Measurements from ENCODE around the gene ATG10.
"Not testable (repeated sequence)": the region's sequence is repeated elsewhere in the genome, so short reads cannot be mapped to it uniquely, and the experiment has no call there.

The ATG10 gene

GRCh38 chr5:82044010-82044409 is 72.2 kb downstream of the ATG10 start:
- Histone ChIP-seq H3K4me3 (ENCODE audit: low read length in 2 of 2) (no peak overlapping the region), H3K4me1 (ENCODE audit: control insufficient read depth in 2 of 2, insufficient read depth in 2 of 2, low read length in 2 of 2) (no peaks in the 10 kb centered on the region), H3K27me3 (ENCODE audit: control insufficient read depth in 2 of 2, insufficient read depth in 2 of 2, low read length in 2 of 2) (no peaks in the 10 kb centered on the region), H3K9me3 (ENCODE audit: control insufficient read depth in 2 of 2, low read length in 2 of 2) (peaks cover 0 to 2% of the 10 kb centered on the region in 2 donors), H3K9ac (ENCODE audit: low read depth in 1 of 2, low read length in 2 of 2) (no peak overlapping the region), H3K27ac (ENCODE audit: low read depth in 2 of 2, low read length in 2 of 2) (no peak overlapping the region), H3K36me3 (ENCODE audit: control insufficient read depth in 2 of 2, insufficient read depth in 2 of 2, low read length in 2 of 2) (no peaks in the 10 kb centered on the region)

- Histone ChIP-seq H3K27me3 (ENCODE audit: control insufficient read depth in 2 of 2, insufficient read depth in 2 of 2, low read length in 2 of 2) (no peaks in the 10 kb centered on the region), H3K4me1 (ENCODE audit: control insufficient read depth in 2 of 2, insufficient read depth in 2 of 2, low read length in 2 of 2) (no peaks in the 10 kb centered on the region), H3K36me3 (ENCODE audit: control insufficient read depth in 2 of 2, insufficient read depth in 2 of 2, low read length in 2 of 2) (no peaks in the 10 kb centered on the region), H3K4me3 (ENCODE audit: low read length in 2 of 2) (no peak overlapping the region), H3K9me3 (ENCODE audit: control insufficient read depth in 2 of 2, low read length in 2 of 2) (peaks cover 0 to 2% of the 10 kb centered on the region in 2 donors), H3K9ac (ENCODE audit: low read depth in 1 of 2, low read length in 2 of 2) (no peak overlapping the region), H3K27ac (ENCODE audit: low read depth in 2 of 2, low read length in 2 of 2) (no peak overlapping the region)
Observed at GRCh38 chr5:82045554-82046275, 73.9 kb downstream of the ATG10 start.

- H3K9me3 ChIP-seq (ENCODE audit: control insufficient read depth in 2 of 2, low read length in 2 of 2) = peaks cover 0 to 2% of the 10 kb centered on the region in 2 donors
- no peak overlapping the region for H3K27ac ChIP-seq (ENCODE audit: low read depth in 2 of 2, low read length in 2 of 2)
- H3K27me3 ChIP-seq (ENCODE audit: control insufficient read depth in 2 of 2, insufficient read depth in 2 of 2, low read length in 2 of 2) = no peaks in the 10 kb centered on the region
Observed at GRCh38 chr5:82046276-82046647, 74.4 kb downstream of the ATG10 start.

GRCh38 chr5:82050955-82051354 is 79.1 kb downstream of the ATG10 start:
- H3K27ac ChIP-seq (ENCODE audit: low read depth in 2 of 2, low read length in 2 of 2) = no peak overlapping the region
- H3K36me3 ChIP-seq (ENCODE audit: control insufficient read depth in 2 of 2, insufficient read depth in 2 of 2, low read length in 2 of 2) = no peaks in the 10 kb centered on the region
- no peaks in the 10 kb centered on the region for H3K9me3 ChIP-seq (ENCODE audit: control insufficient read depth in 2 of 2, low read length in 2 of 2)
- no peak overlapping the region for H3K9ac ChIP-seq (ENCODE audit: low read depth in 1 of 2, low read length in 2 of 2)
- H3K27me3 ChIP-seq (ENCODE audit: control insufficient read depth in 2 of 2, insufficient read depth in 2 of 2, low read length in 2 of 2) = no peaks in the 10 kb centered on the region
- no peak overlapping the region for H3K4me3 ChIP-seq (ENCODE audit: low read length in 2 of 2)
- H3K4me1 ChIP-seq (ENCODE audit: control insufficient read depth in 2 of 2, insufficient read depth in 2 of 2, low read length in 2 of 2) = no peaks in the 10 kb centered on the region

More at GRCh38 chr5:82046276-82046647, 74.4 kb downstream of the ATG10 start:
- H3K4me3 ChIP-seq (ENCODE audit: low read length in 2 of 2) = no peak overlapping the region
- no peaks in the 10 kb centered on the region for H3K36me3 ChIP-seq (ENCODE audit: control insufficient read depth in 2 of 2, insufficient read depth in 2 of 2, low read length in 2 of 2)
- H3K4me1 ChIP-seq (ENCODE audit: control insufficient read depth in 2 of 2, insufficient read depth in 2 of 2, low read length in 2 of 2) = no peaks in the 10 kb centered on the region
- no peak overlapping the region for H3K9ac ChIP-seq (ENCODE audit: low read depth in 1 of 2, low read length in 2 of 2)

GRCh38 chr5:82054004-82054710 is 82.3 kb downstream of the ATG10 start:
- no peak overlapping the region for H3K4me3 ChIP-seq (ENCODE audit: low read length in 2 of 2)
- no peak overlapping the region for H3K9ac ChIP-seq (ENCODE audit: low read depth in 1 of 2, low read length in 2 of 2)
- no peak overlapping the region for H3K27ac ChIP-seq (ENCODE audit: low read depth in 2 of 2, low read length in 2 of 2)
- no peaks in the 10 kb centered on the region for H3K9me3 ChIP-seq (ENCODE audit: control insufficient read depth in 2 of 2, low read length in 2 of 2)
- H3K27me3 ChIP-seq (ENCODE audit: control insufficient read depth in 2 of 2, insufficient read depth in 2 of 2, low read length in 2 of 2) = no peaks in the 10 kb centered on the region
- H3K36me3 ChIP-seq (ENCODE audit: control insufficient read depth in 2 of 2, insufficient read depth in 2 of 2, low read length in 2 of 2) = no peaks in the 10 kb centered on the region
- no peaks in the 10 kb centered on the region for H3K4me1 ChIP-seq (ENCODE audit: control insufficient read depth in 2 of 2, insufficient read depth in 2 of 2, low read length in 2 of 2)

GRCh38 chr5:82057051-82057450 is 85.2 kb downstream of the ATG10 start:
- Histone ChIP-seq H3K4me3 (ENCODE audit: low read length in 2 of 2) (no peak overlapping the region), H3K9me3 (ENCODE audit: control insufficient read depth in 2 of 2, low read length in 2 of 2) (no peaks in the 10 kb centered on the region), H3K4me1 (ENCODE audit: control insufficient read depth in 2 of 2, insufficient read depth in 2 of 2, low read length in 2 of 2) (no peaks in the 10 kb centered on the region), H3K27ac (ENCODE audit: low read depth in 2 of 2, low read length in 2 of 2) (no peak overlapping the region), H3K36me3 (ENCODE audit: control insufficient read depth in 2 of 2, insufficient read depth in 2 of 2, low read length in 2 of 2) (no peaks in the 10 kb centered on the region), H3K9ac (ENCODE audit: low read depth in 1 of 2, low read length in 2 of 2) (no peak overlapping the region), H3K27me3 (ENCODE audit: control insufficient read depth in 2 of 2, insufficient read depth in 2 of 2, low read length in 2 of 2) (no peaks in the 10 kb centered on the region)

GRCh38 chr5:82058710-82059109 is 86.9 kb downstream of the ATG10 start:
- H3K27me3 ChIP-seq (ENCODE audit: control insufficient read depth in 2 of 2, insufficient read depth in 2 of 2, low read length in 2 of 2) = no peaks in the 10 kb centered on the region
- no peaks in the 10 kb centered on the region for H3K4me1 ChIP-seq (ENCODE audit: control insufficient read depth in 2 of 2, insufficient read depth in 2 of 2, low read length in 2 of 2)
- no peaks in the 10 kb centered on the region for H3K36me3 ChIP-seq (ENCODE audit: control insufficient read depth in 2 of 2, insufficient read depth in 2 of 2, low read length in 2 of 2)
- no peak overlapping the region for H3K9ac ChIP-seq (ENCODE audit: low read depth in 1 of 2, low read length in 2 of 2)
- no peaks in the 10 kb centered on the region for H3K9me3 ChIP-seq (ENCODE audit: control insufficient read depth in 2 of 2, low read length in 2 of 2)
- no peak overlapping the region for H3K27ac ChIP-seq (ENCODE audit: low read depth in 2 of 2, low read length in 2 of 2)
- H3K4me3 ChIP-seq (ENCODE audit: low read length in 2 of 2) = no peak overlapping the region

- Histone ChIP-seq H3K9ac (ENCODE audit: low read depth in 1 of 2, low read length in 2 of 2) (no peak overlapping the region), H3K4me3 (ENCODE audit: low read length in 2 of 2) (no peak overlapping the region), H3K36me3 (ENCODE audit: control insufficient read depth in 2 of 2, insufficient read depth in 2 of 2, low read length in 2 of 2) (no peaks in the 10 kb centered on the region), H3K9me3 (ENCODE audit: control insufficient read depth in 2 of 2, low read length in 2 of 2) (no peaks in the 10 kb centered on the region), H3K27ac (ENCODE audit: low read depth in 2 of 2, low read length in 2 of 2) (no peak overlapping the region), H3K27me3 (ENCODE audit: control insufficient read depth in 2 of 2, insufficient read depth in 2 of 2, low read length in 2 of 2) (no peaks in the 10 kb centered on the region), H3K4me1 (ENCODE audit: control insufficient read depth in 2 of 2, insufficient read depth in 2 of 2, low read length in 2 of 2) (no peaks in the 10 kb centered on the region)
Observed at GRCh38 chr5:82066791-82067190, 95.0 kb downstream of the ATG10 start.

GRCh38 chr5:82068042-82068441 is 96.2 kb downstream of the ATG10 start:
- H3K9me3 ChIP-seq (ENCODE audit: control insufficient read depth in 2 of 2, low read length in 2 of 2); H3K4me1 ChIP-seq (ENCODE audit: control insufficient read depth in 2 of 2, insufficient read depth in 2 of 2, low read length in 2 of 2); H3K36me3 ChIP-seq (ENCODE audit: control insufficient read depth in 2 of 2, insufficient read depth in 2 of 2, low read length in 2 of 2); H3K27ac ChIP-seq (ENCODE audit: low read depth in 2 of 2, low read length in 2 of 2); H3K27me3 ChIP-seq (ENCODE audit: control insufficient read depth in 2 of 2, insufficient read depth in 2 of 2, low read length in 2 of 2); H3K9ac ChIP-seq (ENCODE audit: low read depth in 1 of 2, low read length in 2 of 2); H3K4me3 ChIP-seq (ENCODE audit: low read length in 2 of 2): not testable (repeated sequence)

- Histone ChIP-seq H3K9me3 (ENCODE audit: control insufficient read depth in 2 of 2, low read length in 2 of 2) (no peaks in the 10 kb centered on the region), H3K27ac (ENCODE audit: low read depth in 2 of 2, low read length in 2 of 2) (no peak overlapping the region), H3K9ac (ENCODE audit: low read depth in 1 of 2, low read length in 2 of 2) (no peak overlapping the region), H3K4me1 (ENCODE audit: control insufficient read depth in 2 of 2, insufficient read depth in 2 of 2, low read length in 2 of 2) (no peaks in the 10 kb centered on the region), H3K4me3 (ENCODE audit: low read length in 2 of 2) (no peak overlapping the region), H3K36me3 (ENCODE audit: control insufficient read depth in 2 of 2, insufficient read depth in 2 of 2, low read length in 2 of 2) (no peaks in the 10 kb centered on the region), H3K27me3 (ENCODE audit: control insufficient read depth in 2 of 2, insufficient read depth in 2 of 2, low read length in 2 of 2) (no peaks in the 10 kb centered on the region)
Observed at GRCh38 chr5:82068723-82069122, 96.9 kb downstream of the ATG10 start.

Measured in mucosa of rectum (tissue), 2 donors.